ENCODE results near the gene SCFD1. TPM values are rescaled to one million over a fixed set of nuclear protein-coding genes. Genes with fewer than 3 reads are reported as not detected.

SCFD1 gene
- total and polyA plus RNA-seq, 4 donors, result 24.6 to 82.1 (median 52.6) TPM

DNA sequence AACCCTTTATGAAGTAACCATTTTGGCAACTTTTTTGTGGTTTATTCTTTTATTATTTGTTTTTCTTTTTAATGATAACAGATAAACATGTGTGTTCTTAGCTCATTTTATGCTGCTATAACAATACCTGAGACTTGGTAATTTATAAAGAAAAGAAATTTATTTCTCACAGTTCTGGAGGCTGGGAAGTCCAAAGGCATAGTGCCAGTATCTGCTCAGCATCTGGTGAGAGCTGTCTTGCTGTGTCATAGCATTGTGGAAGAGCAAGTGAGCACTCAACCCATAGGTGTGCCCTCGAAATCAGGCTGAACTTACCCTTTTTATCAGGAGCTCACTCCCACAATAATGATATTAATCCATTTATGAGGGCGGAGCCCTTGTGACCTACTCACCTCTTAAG, 8.0 kb upstream of the SCFD1 start:
- H3K4me1 ChIP-seq (ENCODE audit: control insufficient read depth in 4 of 4, insufficient read depth in 4 of 4, low read length in 3 of 4), result peaks cover 0 to 7% (median 3%) of the 10 kb centered on the region in 4 donors
- no peak overlapping the region for H3K4me3 ChIP-seq (ENCODE audit: low read depth in 1 of 3, low read length in 3 of 3)
- no peaks in the 10 kb centered on the region for H3K9me3 ChIP-seq (ENCODE audit: control insufficient read depth in 4 of 4, low read length in 3 of 4)
- H3K9ac ChIP-seq (ENCODE audit: low read depth in 1 of 2, low read length in 2 of 2), result no peak overlapping the region
- peaks cover 0 to 3% (median 1%) of the 10 kb centered on the region in 4 donors for H3K36me3 ChIP-seq (ENCODE audit: control insufficient read depth in 4 of 4, insufficient read depth in 3 of 4, low read depth in 1 of 4, low read length in 3 of 4)
- H3K27me3 ChIP-seq (ENCODE audit: control insufficient read depth in 4 of 4, insufficient read depth in 4 of 4, low read length in 3 of 4), result no peaks in the 10 kb centered on the region
- TF ChIP-seq, protein P1, sequence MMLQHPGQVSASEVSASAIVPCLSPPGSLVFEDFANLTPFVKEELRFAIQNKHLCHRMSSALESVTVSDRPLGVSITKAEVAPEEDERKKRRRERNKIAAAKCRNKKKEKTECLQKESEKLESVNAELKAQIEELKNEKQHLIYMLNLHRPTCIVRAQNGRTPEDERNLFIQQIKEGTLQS (IDR thresholded peaks at IDR 0.05), result no peak
- no peak for TF ChIP-seq JUND (IDR thresholded peaks at IDR 0.05)
- TF ChIP-seq EGR1 (IDR thresholded peaks at IDR 0.05; ENCODE audit: low read depth in 2 of 2), result no peak
- TF ChIP-seq TAF1 (conservative IDR thresholded peaks at IDR 0.05), result no peak
- TF ChIP-seq RXRA (IDR thresholded peaks at IDR 0.05), result no peak
- TF ChIP-seq HNF4A (conservative IDR thresholded peaks at IDR 0.05), result no peak
- TF ChIP-seq HNF4G (IDR thresholded peaks at IDR 0.05), result no peak
- TF ChIP-seq, protein P2, sequence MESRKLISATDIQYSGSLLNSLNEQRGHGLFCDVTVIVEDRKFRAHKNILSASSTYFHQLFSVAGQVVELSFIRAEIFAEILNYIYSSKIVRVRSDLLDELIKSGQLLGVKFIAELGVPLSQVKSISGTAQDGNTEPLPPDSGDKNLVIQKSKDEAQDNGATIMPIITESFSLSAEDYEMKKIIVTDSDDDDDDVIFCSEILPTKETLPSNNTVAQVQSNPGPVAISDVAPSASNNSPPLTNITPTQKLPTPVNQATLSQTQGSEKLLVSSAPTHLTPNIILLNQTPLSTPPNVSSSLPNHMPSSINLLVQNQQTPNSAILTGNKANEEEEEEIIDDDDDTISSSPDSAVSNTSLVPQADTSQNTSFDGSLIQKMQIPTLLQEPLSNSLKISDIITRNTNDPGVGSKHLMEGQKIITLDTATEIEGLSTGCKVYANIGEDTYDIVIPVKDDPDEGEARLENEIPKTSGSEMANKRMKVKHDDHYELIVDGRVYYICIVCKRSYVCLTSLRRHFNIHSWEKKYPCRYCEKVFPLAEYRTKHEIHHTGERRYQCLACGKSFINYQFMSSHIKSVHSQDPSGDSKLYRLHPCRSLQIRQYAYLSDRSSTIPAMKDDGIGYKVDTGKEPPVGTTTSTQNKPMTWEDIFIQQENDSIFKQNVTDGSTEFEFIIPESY (IDR thresholded peaks at IDR 0.05), result no peak
- DNase-seq (ENCODE audit: low spot score), result no peak
- no peak overlapping the region for H3K27ac ChIP-seq (ENCODE audit: low read depth in 1 of 2, low read length in 2 of 2)
- WGBS, result 98% methylated on average over 2 of the region's 2 CpGs

DNA sequence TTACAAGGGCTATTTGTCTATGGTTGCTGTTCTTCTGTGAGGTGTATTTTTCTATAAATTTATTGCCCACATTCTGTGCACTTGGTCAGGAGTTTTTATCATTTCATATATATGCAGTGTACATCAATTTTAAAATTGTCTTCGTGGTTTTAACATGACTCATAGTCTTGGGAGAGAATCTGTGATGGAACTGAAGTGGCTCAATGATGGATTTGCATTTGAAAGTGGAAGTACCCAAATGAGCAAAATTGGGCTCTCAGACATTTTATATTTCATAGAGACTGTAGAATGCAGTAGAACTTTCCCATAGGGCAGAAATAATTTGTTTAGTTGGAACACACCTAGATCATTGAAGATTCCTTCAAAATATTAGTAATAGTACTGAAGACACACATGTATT, 1.9 kb upstream of the SCFD1 start:
- peaks cover 2 to 21% (median 14%) of the 10 kb centered on the region in 4 donors for H3K4me1 ChIP-seq (ENCODE audit: control insufficient read depth in 4 of 4, insufficient read depth in 4 of 4, low read length in 3 of 4)
- H3K9ac ChIP-seq (ENCODE audit: low read depth in 1 of 2, low read length in 2 of 2), result no peak overlapping the region
- H3K36me3 ChIP-seq (ENCODE audit: control insufficient read depth in 4 of 4, insufficient read depth in 3 of 4, low read depth in 1 of 4, low read length in 3 of 4), result peaks cover 0 to 6% (median 2%) of the 10 kb centered on the region in 4 donors
- H3K4me3 ChIP-seq (ENCODE audit: low read depth in 1 of 3, low read length in 3 of 3), result no peak overlapping the region
- WGBS, result 86% methylated on average over 1 of the region's 1 CpG
- no peak overlapping the region for H3K27ac ChIP-seq (ENCODE audit: low read depth in 1 of 2, low read length in 2 of 2)
- H3K27me3 ChIP-seq (ENCODE audit: control insufficient read depth in 4 of 4, insufficient read depth in 4 of 4, low read length in 3 of 4), result no peaks in the 10 kb centered on the region
- DNase-seq (ENCODE audit: low spot score), result no peak
- no peaks in the 10 kb centered on the region for H3K9me3 ChIP-seq (ENCODE audit: control insufficient read depth in 4 of 4, low read length in 3 of 4)
- TF ChIP-seq SP1 (IDR thresholded peaks at IDR 0.05), result no peak

GRCh38 chr14:30621354-30621939, 672 bp upstream of the SCFD1 start:
- Histone ChIP-seq H3K9me3 (ENCODE audit: control insufficient read depth in 4 of 4, low read length in 3 of 4) (no peaks in the 10 kb centered on the region), H3K36me3 (ENCODE audit: control insufficient read depth in 4 of 4, insufficient read depth in 3 of 4, low read depth in 1 of 4, low read length in 3 of 4) (peaks cover 0 to 4% (median 0%) of the 10 kb centered on the region in 4 donors), H3K4me1 (ENCODE audit: control insufficient read depth in 4 of 4, insufficient read depth in 4 of 4, low read length in 3 of 4) (peaks cover 2 to 24% (median 14%) of the 10 kb centered on the region in 4 donors), H3K9ac (ENCODE audit: low read depth in 1 of 2, low read length in 2 of 2) (peak overlapping the region; percentile 22 to 92), H3K27me3 (ENCODE audit: control insufficient read depth in 4 of 4, insufficient read depth in 4 of 4, low read length in 3 of 4) (no peaks in the 10 kb centered on the region), H3K27ac (ENCODE audit: low read depth in 1 of 2, low read length in 2 of 2) (peak overlapping the region; percentile 77 to 79), H3K4me3 (ENCODE audit: low read depth in 1 of 3, low read length in 3 of 3) (peak overlapping the region; percentile 66 to 96 (median 87))
- 9% methylated on average over 17 of the region's 17 CpGs for WGBS
- TF ChIP-seq JUND (IDR thresholded peaks at IDR 0.05) (no peak), FOXA1 (IDR thresholded peaks at IDR 0.05) (no peak), MAX (IDR thresholded peaks at IDR 0.05) (no peak), NR2F2 (IDR thresholded peaks at IDR 0.05) (no peak), SP1 (IDR thresholded peaks at IDR 0.05) (no peak), RAD21 (IDR thresholded peaks at IDR 0.05) (no peak), CTCF (IDR thresholded peaks at IDR 0.05; ENCODE audit: low read depth, low read length, missing input control) (no peak), FOXA2 (IDR thresholded peaks at IDR 0.05) (no peak), GABPA (IDR thresholded peaks at IDR 0.05 in 1 of 2, conservative IDR thresholded peaks at IDR 0.05 in 1 of 2) (no peak), HNF4A (conservative IDR thresholded peaks at IDR 0.05) (no peak), REST (IDR thresholded peaks at IDR 0.05) (no peak)
- TF ChIP-seq, protein P1 (IDR thresholded peaks at IDR 0.05), result no peak
- TF ChIP-seq, protein P2 (IDR thresholded peaks at IDR 0.05), result no peak
- peak; percentile 37 for DNase-seq (ENCODE audit: low spot score)
